Fibroblast of mammary gland (primary cell): ENCODE data around the gene AMBRA1.
"Not testable (repeated sequence)": the region's sequence is repeated elsewhere in the genome, so short reads cannot be mapped to it uniquely, and the experiment has no call there.

Experiments
- DNase-seq: peaks from one replicate; pipeline ENCODE4 v3.0.0-alpha.2; 2010; ENCODE audit warnings: low read depth
- H3K4me3 ChIP-seq: 2 replicates; pipeline ENCODE4 v1.5.1; 2011; ENCODE audit warnings: low read depth, mild to moderate bottlenecking, low read length, moderate library complexity; ENCODE audit not compliant: control insufficient read depth
- CTCF ChIP-seq: conservative IDR thresholded peaks from 2 replicates; pipeline ENCODE4 v1.5.1; 2011; ENCODE audit warnings: low read depth, low read length, inconsistent platforms; ENCODE audit not compliant: control insufficient read depth, insufficient read depth

Gene AMBRA1

GRCh38 chr11:46520971-46521745 is 72.7 kb downstream of the AMBRA1 start:
- H3K4me3 ChIP-seq, result no peak overlapping the region
- DNase-seq, result peak; percentile 65
- no peak for TF ChIP-seq CTCF

- DNase-seq, result no peak
- no peak for TF ChIP-seq CTCF
- no peak overlapping the region for H3K4me3 ChIP-seq
Observed at GRCh38 chr11:46519351-46519750, 74.5 kb downstream of the AMBRA1 start.

- not testable (repeated sequence) for DNase-seq, H3K4me3 ChIP-seq
Observed at GRCh38 chr11:46518928-46519327, 74.9 kb downstream of the AMBRA1 start.

- no peak for DNase-seq
- TF ChIP-seq CTCF, result no peak
- no peak overlapping the region for H3K4me3 ChIP-seq
Observed at GRCh38 chr11:46514370-46514769, 79.5 kb downstream of the AMBRA1 start.

GRCh38 chr11:46513934-46514342 is 79.9 kb downstream of the AMBRA1 start:
- H3K4me3 ChIP-seq, result no peak overlapping the region
- DNase-seq, result peak; percentile 49
- no peak for TF ChIP-seq CTCF

GRCh38 chr11:46512261-46512881 is 81.5 kb downstream of the AMBRA1 start:
- no peak for TF ChIP-seq CTCF
- no peak overlapping the region for H3K4me3 ChIP-seq
- no peak for DNase-seq

- no peak for DNase-seq
- no peak for TF ChIP-seq CTCF
- H3K4me3 ChIP-seq, result no peak overlapping the region
Observed at GRCh38 chr11:46511342-46511741, 82.5 kb downstream of the AMBRA1 start.
